B cell (primary cell): Measurements from ENCODE around the gene NCS1.

Experiments
- EZH2 ChIP-seq: IDR thresholded peaks from 2 replicates; pipeline ENCODE4 v1.6.1; 2012; ENCODE audit warnings: borderline replicate concordance, low read depth, mild to moderate bottlenecking, moderate library complexity, low read length; ENCODE audit not compliant: insufficient read depth, poor library complexity, severe bottlenecking
- TF ChIP-seq, protein P1 (sequence below): fragments of 200-600 bp; IDR thresholded peaks from one replicate; pipeline ENCODE4 v1.8.0; 2022; ENCODE audit warnings: antibody characterized with exemption, mild to moderate bottlenecking

DNA sequence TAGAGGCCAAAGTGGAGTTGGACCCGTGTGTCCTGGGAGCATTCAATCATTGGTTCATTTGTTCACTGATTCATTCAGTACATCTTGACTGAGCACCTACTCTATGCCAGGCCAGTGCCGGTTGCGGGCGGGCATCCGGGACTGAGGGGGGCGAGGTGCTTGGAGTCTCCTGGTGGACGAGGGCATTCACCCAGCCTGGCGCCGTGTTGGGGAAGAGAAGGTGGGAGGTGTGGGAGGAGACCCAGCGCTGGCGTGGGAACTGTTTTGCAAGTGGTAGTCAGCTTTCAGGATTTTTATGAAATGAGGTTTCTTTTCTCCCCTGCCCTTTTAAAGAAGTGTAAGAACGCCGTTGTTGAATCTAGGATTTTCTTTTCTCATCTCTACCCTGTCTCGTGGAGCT is 37.2 kb downstream of the NCS1 start:
- TF ChIP-seq, protein P1, sequence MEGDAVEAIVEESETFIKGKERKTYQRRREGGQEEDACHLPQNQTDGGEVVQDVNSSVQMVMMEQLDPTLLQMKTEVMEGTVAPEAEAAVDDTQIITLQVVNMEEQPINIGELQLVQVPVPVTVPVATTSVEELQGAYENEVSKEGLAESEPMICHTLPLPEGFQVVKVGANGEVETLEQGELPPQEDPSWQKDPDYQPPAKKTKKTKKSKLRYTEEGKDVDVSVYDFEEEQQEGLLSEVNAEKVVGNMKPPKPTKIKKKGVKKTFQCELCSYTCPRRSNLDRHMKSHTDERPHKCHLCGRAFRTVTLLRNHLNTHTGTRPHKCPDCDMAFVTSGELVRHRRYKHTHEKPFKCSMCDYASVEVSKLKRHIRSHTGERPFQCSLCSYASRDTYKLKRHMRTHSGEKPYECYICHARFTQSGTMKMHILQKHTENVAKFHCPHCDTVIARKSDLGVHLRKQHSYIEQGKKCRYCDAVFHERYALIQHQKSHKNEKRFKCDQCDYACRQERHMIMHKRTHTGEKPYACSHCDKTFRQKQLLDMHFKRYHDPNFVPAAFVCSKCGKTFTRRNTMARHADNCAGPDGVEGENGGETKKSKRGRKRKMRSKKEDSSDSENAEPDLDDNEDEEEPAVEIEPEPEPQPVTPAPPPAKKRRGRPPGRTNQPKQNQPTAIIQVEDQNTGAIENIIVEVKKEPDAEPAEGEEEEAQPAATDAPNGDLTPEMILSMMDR, result no peak
- no peak for TF ChIP-seq EZH2
